ENCODE data around the gene RAP1GDS1.

DNA sequence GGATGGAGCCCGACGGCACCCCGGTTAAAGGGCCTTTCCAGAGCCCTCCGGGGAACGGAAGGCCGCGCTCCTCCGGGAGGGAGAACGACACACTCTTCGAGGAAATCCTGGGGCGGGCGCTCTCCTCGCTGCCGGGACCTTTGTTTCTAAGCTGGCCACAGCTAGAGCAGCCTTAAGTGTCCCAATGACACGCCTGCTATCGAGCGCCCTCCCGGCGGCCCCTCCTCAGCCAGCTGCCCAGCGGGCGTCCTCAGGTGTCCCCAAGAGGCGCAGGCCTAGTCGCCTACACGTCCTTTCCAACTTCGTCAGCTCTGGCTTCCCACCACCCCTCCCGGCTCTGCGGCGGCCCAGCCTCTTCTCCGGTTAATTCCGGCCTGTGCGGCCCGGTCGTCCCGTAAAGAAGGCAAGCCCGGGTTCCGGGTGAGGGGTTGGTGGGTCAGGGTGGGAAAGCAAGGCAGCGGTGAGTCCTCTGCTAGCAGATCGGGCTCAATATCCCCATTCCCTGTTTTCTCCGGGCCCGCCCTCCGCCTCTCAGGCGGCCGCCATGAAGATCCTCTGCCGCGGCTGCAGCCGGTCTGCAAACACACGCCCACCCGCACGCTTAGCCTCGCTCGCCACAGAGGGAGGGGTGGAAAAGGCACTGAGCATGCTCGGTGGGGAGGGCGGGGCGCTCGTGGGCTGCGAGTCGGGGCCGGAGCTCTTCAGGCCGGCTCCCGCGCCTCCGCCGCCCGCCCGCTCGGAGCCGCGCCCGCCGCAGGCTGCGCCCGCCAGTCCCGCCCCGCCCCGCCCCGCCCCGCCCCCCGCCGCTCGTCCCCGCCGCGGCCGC lies at the start of gene RAP1GDS1:
- TF ChIP-seq, protein P1, sequence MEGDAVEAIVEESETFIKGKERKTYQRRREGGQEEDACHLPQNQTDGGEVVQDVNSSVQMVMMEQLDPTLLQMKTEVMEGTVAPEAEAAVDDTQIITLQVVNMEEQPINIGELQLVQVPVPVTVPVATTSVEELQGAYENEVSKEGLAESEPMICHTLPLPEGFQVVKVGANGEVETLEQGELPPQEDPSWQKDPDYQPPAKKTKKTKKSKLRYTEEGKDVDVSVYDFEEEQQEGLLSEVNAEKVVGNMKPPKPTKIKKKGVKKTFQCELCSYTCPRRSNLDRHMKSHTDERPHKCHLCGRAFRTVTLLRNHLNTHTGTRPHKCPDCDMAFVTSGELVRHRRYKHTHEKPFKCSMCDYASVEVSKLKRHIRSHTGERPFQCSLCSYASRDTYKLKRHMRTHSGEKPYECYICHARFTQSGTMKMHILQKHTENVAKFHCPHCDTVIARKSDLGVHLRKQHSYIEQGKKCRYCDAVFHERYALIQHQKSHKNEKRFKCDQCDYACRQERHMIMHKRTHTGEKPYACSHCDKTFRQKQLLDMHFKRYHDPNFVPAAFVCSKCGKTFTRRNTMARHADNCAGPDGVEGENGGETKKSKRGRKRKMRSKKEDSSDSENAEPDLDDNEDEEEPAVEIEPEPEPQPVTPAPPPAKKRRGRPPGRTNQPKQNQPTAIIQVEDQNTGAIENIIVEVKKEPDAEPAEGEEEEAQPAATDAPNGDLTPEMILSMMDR (CRISPR knock-in tag; IDR thresholded peaks at IDR 0.05) = peak; percentile 22
- TF ChIP-seq ZNF788 (CRISPR knock-in tag; IDR thresholded peaks at IDR 0.05; ENCODE audit: borderline replicate concordance) (peak; percentile 63; the same call in 1 of the 2 replicates), SMAD1 (CRISPR knock-in tag; IDR thresholded peaks at IDR 0.05; ENCODE audit: borderline replicate concordance, low read depth) (no peak), ZNF766 (CRISPR knock-in tag; IDR thresholded peaks at IDR 0.05; ENCODE audit: borderline replicate concordance) (peak; percentile 8; the same call in 1 of the 2 replicates), RFX5 (IDR thresholded peaks at IDR 0.05; ENCODE audit: low read depth, low read length) (no peak), EP300 (IDR thresholded peaks at IDR 0.05; ENCODE audit: low read depth in 2 of 2, low read length in 2 of 2) (no peak), EP300 (CRISPR knock-in tag; IDR thresholded peaks at IDR 0.05; ENCODE audit: borderline replicate concordance) (no peak), SMYD3 (CRISPR knock-in tag; IDR thresholded peaks at IDR 0.05) (no peak)

All from HepG2 (cell line).